IPS-NIHi11 (cell line): Measurements from ENCODE around the gene FNDC3B.

ENCODE experiments used
- DNase-seq: peaks from one replicate; pipeline ENCODE4 v3.0.0; 2012; ENCODE audit warnings: mixed read lengths, low spot score

The FNDC3B gene

GRCh38 chr3:172054115-172054764, 14.9 kb downstream of the FNDC3B start:
- no peak for DNase-seq

- DNase-seq = no peak
Observed at GRCh38 chr3:172056416-172056815, 17.0 kb downstream of the FNDC3B start.

- no peak for DNase-seq
Observed at GRCh38 chr3:172057059-172057458, 17.7 kb downstream of the FNDC3B start.

GRCh38 chr3:172057624-172058327, 18.4 kb downstream of the FNDC3B start:
- DNase-seq = no peak

GRCh38 chr3:172059532-172059931, 20.2 kb downstream of the FNDC3B start:
- DNase-seq = no peak

GRCh38 chr3:172060234-172060633, 20.9 kb downstream of the FNDC3B start:
- no peak for DNase-seq

GRCh38 chr3:172061724-172062184, 22.4 kb downstream of the FNDC3B start:
- DNase-seq = no peak

- DNase-seq = no peak
Observed at GRCh38 chr3:172062761-172063160, 23.4 kb downstream of the FNDC3B start.

GRCh38 chr3:172063456-172064432, 24.4 kb downstream of the FNDC3B start:
- DNase-seq = no peak

GRCh38 chr3:172065527-172065926, 26.1 kb downstream of the FNDC3B start:
- DNase-seq = no peak

GRCh38 chr3:172065967-172066762, 26.8 kb downstream of the FNDC3B start:
- no peak for DNase-seq

GRCh38 chr3:172066880-172067796, 27.8 kb downstream of the FNDC3B start:
- DNase-seq = no peak

- DNase-seq = no peak
Observed at GRCh38 chr3:172067837-172068440, 28.6 kb downstream of the FNDC3B start.

GRCh38 chr3:172068977-172069376, 29.6 kb downstream of the FNDC3B start:
- DNase-seq = no peak

- no peak for DNase-seq
Observed at GRCh38 chr3:172069478-172069877, 30.1 kb downstream of the FNDC3B start.

GRCh38 chr3:172070269-172070668, 30.9 kb downstream of the FNDC3B start:
- no peak for DNase-seq

GRCh38 chr3:172070802-172071201, 31.4 kb downstream of the FNDC3B start:
- no peak for DNase-seq

GRCh38 chr3:172071780-172072330, 32.5 kb downstream of the FNDC3B start:
- no peak for DNase-seq

GRCh38 chr3:172072543-172072942, 33.2 kb downstream of the FNDC3B start:
- DNase-seq = no peak
